NCI-H226 (cell line): Measurements from ENCODE around the gene MMD.

ENCODE experiments used
- DNase-seq: peaks from one replicate; pipeline ENCODE4 v3.0.0-alpha.2; 2015

Gene MMD

DNA sequence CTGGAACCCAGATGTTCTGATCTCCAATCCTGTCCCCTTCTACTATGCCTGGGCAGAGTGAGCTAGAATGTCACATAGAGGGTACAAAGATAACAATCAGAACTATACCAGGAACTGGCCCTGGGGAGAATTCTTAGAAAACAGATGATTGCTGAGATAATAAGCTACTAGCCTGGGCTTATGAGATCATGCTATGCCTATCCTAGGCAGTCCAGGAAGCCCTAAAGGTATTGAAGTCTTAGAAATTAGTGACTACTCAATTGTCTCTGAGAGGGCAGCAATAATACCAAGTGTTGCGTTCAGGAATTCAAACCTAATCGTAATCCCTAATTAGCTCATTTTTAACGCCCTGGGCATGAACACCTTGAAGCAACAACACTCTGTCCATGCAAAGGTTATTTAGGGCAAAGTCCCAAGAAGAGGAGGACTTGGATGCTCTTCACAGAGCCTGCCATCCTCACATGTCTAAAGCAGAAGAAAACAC is 77.1 kb downstream of the MMD start:
- no peak for DNase-seq

DNA sequence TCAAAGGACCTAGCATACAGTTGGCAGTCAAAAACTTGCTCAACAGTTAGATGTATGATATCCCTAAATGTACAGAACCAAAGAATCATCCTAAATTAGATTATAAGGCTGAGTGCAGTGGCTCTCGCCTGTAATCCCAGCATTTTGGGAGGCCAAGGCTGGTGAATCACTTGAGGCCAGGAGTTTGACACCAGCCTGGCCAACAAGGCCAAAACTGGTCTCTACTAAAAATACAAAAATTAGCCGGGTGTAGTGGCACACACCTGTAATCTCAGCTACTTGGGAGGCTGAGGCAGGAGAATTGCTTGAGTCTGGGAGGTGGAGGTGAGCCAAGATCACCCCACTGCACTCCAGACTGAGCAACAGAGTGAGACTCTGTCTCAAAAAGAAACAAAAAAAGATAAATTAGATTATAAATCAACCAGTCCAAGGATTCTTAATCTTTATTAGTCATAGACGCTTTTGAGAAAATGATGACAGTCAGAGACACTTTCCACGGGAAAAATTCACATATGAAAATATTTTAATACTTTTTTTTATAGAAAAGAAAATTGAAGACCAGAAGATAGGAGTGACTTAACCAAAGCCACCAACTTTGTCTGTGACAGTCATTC is 77.6 kb downstream of the MMD start:
- DNase-seq: no peak

DNA sequence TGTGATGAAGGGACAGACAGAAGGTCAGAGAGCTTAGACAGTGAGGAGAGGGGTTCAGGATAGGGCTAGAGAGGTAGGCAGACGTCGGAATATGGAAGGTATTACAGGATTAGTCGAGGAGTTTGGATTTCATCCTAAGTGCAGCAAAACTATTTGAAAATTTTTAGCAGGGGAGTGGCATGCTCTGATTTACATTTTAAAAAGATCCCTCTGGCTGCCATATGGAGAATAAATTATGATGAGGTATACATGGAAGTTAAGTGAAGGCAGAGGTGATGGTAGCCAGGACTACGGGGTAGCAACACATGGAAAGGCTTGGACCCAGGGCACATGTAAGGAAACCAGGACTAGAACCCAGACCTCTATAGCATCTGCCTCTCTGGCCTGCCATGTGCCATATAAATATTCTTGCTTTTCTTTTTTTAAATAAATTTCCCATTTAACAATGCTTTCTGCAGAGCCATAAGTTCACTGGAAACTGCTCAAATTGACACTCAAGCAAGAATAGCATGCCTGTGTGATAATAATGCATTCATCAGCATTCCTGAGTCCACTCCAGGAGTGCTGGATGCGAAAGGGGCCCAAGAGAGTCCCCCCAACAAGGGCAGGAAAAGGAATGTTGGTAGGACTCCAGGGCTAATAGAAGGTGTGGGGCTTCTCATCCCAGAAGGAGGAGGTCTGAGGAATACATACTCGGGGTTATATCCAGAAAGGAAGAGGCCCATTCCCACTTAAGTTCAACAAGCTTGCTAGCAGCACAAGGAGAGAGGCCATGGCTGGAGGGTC is 78.6 kb downstream of the MMD start:
- DNase-seq: no peak
